GM21737 (cell line): ENCODE measurements around the gene PFKL.

Experiments
- ATAC-seq: cut with Tn5 transposase; IDR thresholded peaks from one replicate; pipeline ENCODE4 v1.9.1; 2021; ENCODE audit warnings: mild to moderate bottlenecking, moderate library complexity; ENCODE audit not compliant: unreplicated experiment

Gene PFKL

GRCh38 chr21:44374601-44375280 is 74.9 kb downstream of the PFKL start:
- ATAC-seq, result no peak

- no peak for ATAC-seq
These were observed 75.4 kb downstream of the PFKL start for GRCh38 chr21:44375281-44375651.

- no peak for ATAC-seq
These were observed 75.9 kb downstream of the PFKL start for GRCh38 chr21:44375761-44376241.

- ATAC-seq, result no peak
These were observed 76.8 kb downstream of the PFKL start for GRCh38 chr21:44376606-44377005.
